Psoas muscle (tissue), 8 donors: Measurements from ENCODE around the gene MAPKAPK2. TPM values are rescaled to one million over a fixed set of nuclear protein-coding genes. Genes with fewer than 3 reads are reported as not detected.

ENCODE experiments used
- ATAC-seq, 4 donors: fragments of 200-7000 bp; cut with Tn5 transposase; one replicate each; pipeline ENCODE4 v1.9.1; 2020; ENCODE audit warnings: moderate library complexity in 3 of 4, mild to moderate bottlenecking in 2 of 4
- DNase-seq, 2 donors: peaks; one replicate each; pipeline ENCODE4 v3.0.0-alpha.2; 2020
- H3K27ac ChIP-seq: fragments of 200-600 bp; one replicate; pipeline ENCODE4 v1.8.0; 2022
- H3K27me3 ChIP-seq, 3 donors: fragments of 200-600 bp in 1 of 3; one replicate each; pipeline versions ENCODE4 v1.6.1 to v1.8.0; 2013 to 2022; ENCODE audit warnings: low read length in 2 of 3, mild to moderate bottlenecking in 2 of 3, moderate library complexity in 1 of 3; ENCODE audit not compliant: insufficient read depth in 3 of 3
- H3K36me3 ChIP-seq, 2 donors: fragments of 200-600 bp in 1 of 2; one replicate each; pipeline versions ENCODE4 v1.6.1 to v1.8.0; 2013 to 2022; ENCODE audit warnings: low read depth in 1 of 2, mild to moderate bottlenecking in 1 of 2, moderate library complexity in 1 of 2; ENCODE audit not compliant: insufficient read depth in 1 of 2
- H3K4me1 ChIP-seq: fragments of 200-600 bp; one replicate; pipeline ENCODE4 v1.8.0; 2022
- H3K4me3 ChIP-seq: fragments of 200-600 bp; one replicate; pipeline ENCODE4 v1.8.0; 2022; ENCODE audit warnings: mild to moderate bottlenecking
- H3K9me3 ChIP-seq: fragments of 200-600 bp; one replicate; pipeline ENCODE4 v1.8.0; 2022
- CTCF ChIP-seq: fragments of 200-600 bp; IDR thresholded peaks from one replicate; pipeline ENCODE4 v1.8.0; 2022; ENCODE audit warnings: antibody characterized with exemption
- WGBS, 3 donors: extraction: QIAGEN DNeasy Blood & Tissue Kit; methylation state at CpG; one replicate each; pipeline versions ENCODE4 v1.1.6 to v1.1.7; 2013; 5-methylcytosine and 5-hydroxymethylcytosine counted together
- intact Hi-C, 2 donors: fragments of 100-400 bp; cut with DNase I; formaldehyde crosslinking; loops; one replicate each; pipeline versions ENCODE4 v1.11.0 to v1.14.2; 2022
- polyA plus RNA-seq, 3 donors: library from polyadenylated mRNA; stranded (reverse); fragments of 200-250 nt; gene quantifications; one replicate each; pipeline ENCODE4 v1.2.3, GENCODE V29; 2013
- total RNA-seq, 4 donors: library from RNA; stranded (reverse); fragmentation: NEBNext Ultra II Directional in 2 of 4; extraction: Animal tissue kit (Norgen Biotek cat#: 25700) in 2 of 4; gene quantifications; one replicate each; pipeline versions ENCODE4 v1.2.1 to v1.2.4, GENCODE V29; 2021 to 2023
- donor health status: healthy with polysubstance abuse.
- donor health status: DM: no; HTN: no; CAD: no; lungs with moderate emphysema.
- donor health status: Bipolar disorder and iron deficiency.
- donor health status: healthy.
- donor health status: DM: yes; HTN: yes; CAD: no.
- donor health status: DM: no; HTN: no; CAD: no.
- donor health status: DM: no; HTN: no; CAD: no.
- donor health status: DM: yes; HTN: yes; CAD: no.

MAPKAPK2 gene
- total and polyA plus RNA-seq, 7 donors = 89.4 to 198 (median 139) TPM

- Histone ChIP-seq H3K4me1 (peaks cover 100% of the 10 kb centered on the region), H3K9me3 (no peaks in the 10 kb centered on the region), H3K27me3 (no peaks in the 10 kb centered on the region), H3K27ac (peak overlapping the region; percentile 76), H3K36me3 (peaks cover 0 to 10% of the 10 kb centered on the region in 2 donors), H3K4me3 (no peak overlapping the region)
- ATAC-seq = no peak
- WGBS, 3 donors = 87 to 92% (median 92%) methylated on average over 7 of the region's 7 CpGs
- no peak for TF ChIP-seq CTCF
- intact Hi-C loops = no loop called here
- peak in 1 of 2 donors; percentile 26 for DNase-seq
These were observed 14.4 kb downstream of the MAPKAPK2 start for GRCh38 chr1:206699000-206699586.

- Histone ChIP-seq H3K9me3 (no peaks in the 10 kb centered on the region), H3K4me1 (peaks cover 100% of the 10 kb centered on the region), H3K4me3 (no peak overlapping the region), H3K27me3 (no peaks in the 10 kb centered on the region), H3K27ac (peak overlapping the region; percentile 76), H3K36me3 (peaks cover 0 to 10% of the 10 kb centered on the region in 2 donors)
- 34 to 51% (median 45%) methylated on average over 4 of the region's 4 CpGs for WGBS, 3 donors
- intact Hi-C loops = no loop called here
- TF ChIP-seq CTCF = no peak
- ATAC-seq = peak; percentile 25 to 85 (median 82)
- peak in 1 of 2 donors; percentile 68 for DNase-seq
These were observed 14.9 kb downstream of the MAPKAPK2 start for GRCh38 chr1:206699626-206700025.

- intact Hi-C loops = no loop called here
- 11 to 14% (median 12%) methylated on average over 2 of the region's 2 CpGs for WGBS, 3 donors
- Histone ChIP-seq H3K4me1 (peaks cover 100% of the 10 kb centered on the region), H3K27ac (peak overlapping the region; percentile 76), H3K9me3 (no peaks in the 10 kb centered on the region), H3K36me3 (peaks cover 0 to 10% of the 10 kb centered on the region in 2 donors), H3K27me3 (no peaks in the 10 kb centered on the region), H3K4me3 (no peak overlapping the region)
- DNase-seq (peak in 1 of 2 donors; percentile 78), ATAC-seq (peak; percentile 66 to 81 (median 78))
- TF ChIP-seq CTCF = no peak
These were observed 15.8 kb downstream of the MAPKAPK2 start for GRCh38 chr1:206700445-206701036.

GRCh38 chr1:206702260-206702659, 17.6 kb downstream of the MAPKAPK2 start:
- ATAC-seq (no peak), DNase-seq (no peak)
- no peak overlapping the region for H3K4me3 ChIP-seq
- no peaks in the 10 kb centered on the region for H3K9me3 ChIP-seq
- H3K4me1 ChIP-seq = peaks cover 100% of the 10 kb centered on the region
- H3K36me3 ChIP-seq = no peaks in the 10 kb centered on the region
- intact Hi-C loops = no loop called here
- peak overlapping the region; percentile 76 for H3K27ac ChIP-seq
- TF ChIP-seq CTCF = no peak
- H3K27me3 ChIP-seq = no peaks in the 10 kb centered on the region
- WGBS, 3 donors = 51 to 77% (median 56%) methylated on average over 7 of the region's 7 CpGs
